Gastrocnemius medialis (tissue), 4 donors: ENCODE measurements around the gene ACSL4. TPM values are rescaled to one million over a fixed set of nuclear protein-coding genes. Genes with fewer than 3 reads are reported as not detected.
A peak's percentile ranks its signal among the peaks of the same experiment; 100 is the strongest.

Source experiments
- ATAC-seq, 2 donors: fragments of 150-250 bp; one replicate each; pipeline ENCODE4 v1.9.1; 2016
- DNase-seq, 2 donors: peaks; one replicate each; pipeline ENCODE4 v3.0.0-alpha.2; 2019
- H3K27ac ChIP-seq, 4 donors: fragments of 200-600 bp; sonication (generic); 1 replicate in 1 of 4; 2 replicates in 3 of 4; pipeline ENCODE4 v1.5.1; 2016 to 2018; ENCODE audit warnings: mild to moderate bottlenecking in 2 of 4, moderate library complexity in 1 of 4
- H3K27me3 ChIP-seq, 3 donors: fragments of 200-600 bp; sonication (generic) in 2 of 3; 1 replicate in 1 of 3; 2 replicates in 2 of 3; pipeline versions ENCODE4 v1.5.1 to v1.6.0; 2016 to 2019; ENCODE audit warnings: mild to moderate bottlenecking in 1 of 3, moderate library complexity in 1 of 3
- H3K36me3 ChIP-seq, 2 donors: fragments of 200-600 bp; sonication (generic) in 1 of 2; one replicate each; pipeline ENCODE4 v1.5.1; 2017 to 2018
- H3K4me1 ChIP-seq, 2 donors: fragments of 200-600 bp; sonication (generic) in 1 of 2; one replicate each; pipeline ENCODE4 v1.5.1; 2016 to 2017; ENCODE audit warnings: mild to moderate bottlenecking in 2 of 2
- H3K4me3 ChIP-seq, 4 donors: fragments of 200-600 bp; sonication (generic) in 3 of 4; 1 replicate in 1 of 4; 2 replicates in 3 of 4; pipeline ENCODE4 v1.5.1; 2016 to 2019; ENCODE audit warnings: mild to moderate bottlenecking in 2 of 4
- H3K9me3 ChIP-seq, 3 donors: fragments of 200-600 bp; sonication (generic) in 2 of 3; 1 replicate in 1 of 3; 2 replicates in 2 of 3; pipeline ENCODE4 v1.5.1; 2016 to 2019
- CTCF ChIP-seq, 5 experiments: fragments of 450-650 bp in 3 of 5; fragments of 200-600 bp in 2 of 5; sonication (generic) in 2 of 5; IDR thresholded peaks in 4 of 5; conservative IDR thresholded peaks in 1 of 5; 1 replicate in 4 of 5; 2 replicates in 1 of 5; pipeline ENCODE4 v1.5.1; 2016 to 2019; ENCODE audit warnings: antibody characterized with exemption in 5 of 5, mild to moderate bottlenecking in 3 of 5, moderate library complexity in 3 of 5
- POLR2A ChIP-seq, 2 donors: fragments of 450-650 bp; IDR thresholded peaks; one replicate each; pipeline ENCODE4 v1.6.1; 2017; ENCODE audit warnings: antibody characterized with exemption in 2 of 2, mild to moderate bottlenecking in 2 of 2, moderate library complexity in 2 of 2
- in situ Hi-C, 4 donors: fragments of 200-750 bp; cut with MboI; loops; one replicate each; pipeline versions ENCODE4 v1.15.0 to v1.8.0; 2017; ENCODE audit warnings: low sequenced_read_pairs in 4 of 4
- intact Hi-C: fragments of 100-400 bp; cut with DNase I; formaldehyde crosslinking; loops from one replicate; pipeline ENCODE4 v1.15.1; 2023; ENCODE audit warnings: low total_unique reads
- total RNA-seq, 4 donors: library from RNA; depleted of rRNA; stranded (reverse); fragments of >200 nt; gene quantifications; one replicate each; pipeline versions ENCODE4 v1.1.0 to v1.2.3, GENCODE V29; 2016

ACSL4 gene
- total RNA-seq, 4 donors from 2014 or later, result 18.7 to 259 (median 132) TPM

- no peak for ATAC-seq
- intact Hi-C loops, result loop anchor here (5.0 to 10.0 kb wide), 2 partner anchors 75 to 177 kb away; no protein-coding TSS in a partner anchor
- H3K4me3 ChIP-seq, result no peak overlapping the region
- peaks cover 9 to 10% of the 10 kb centered on the region in 2 donors for H3K4me1 ChIP-seq
- H3K36me3 ChIP-seq, result no peaks in the 10 kb centered on the region
- H3K9me3 ChIP-seq, result no peaks in the 10 kb centered on the region
- H3K27ac ChIP-seq, result no peak overlapping the region
- in situ Hi-C loops, result loop anchor here (5.0 to 25.0 kb wide), 4 partner anchors 145 to 452 kb away; no protein-coding TSS in a partner anchor
- TF ChIP-seq POLR2A (IDR thresholded peaks at IDR 0.05), result no peak
- DNase-seq, result no peak
- H3K27me3 ChIP-seq, result peaks cover 0 to 4% (median 0%) of the 10 kb centered on the region in 3 donors
Measured at GRCh38 chrX:109710181-109710580, 22.9 kb downstream of the ACSL4 start.

GRCh38 chrX:109709129-109709631 lies 23.9 kb downstream of the ACSL4 start:
- in situ Hi-C loops, result loop anchor here in 1 of 4 donors (25.0 kb wide), 1 partner anchor 453 kb away; no protein-coding TSS in a partner anchor
- ATAC-seq, result peak in 1 of 2 donors; percentile 23
- H3K4me1 ChIP-seq, result peaks cover 9 to 10% of the 10 kb centered on the region in 2 donors

GRCh38 chrX:109707720-109708119 lies 25.3 kb downstream of the ACSL4 start:
- peak overlapping the region in 1 of 4 donors; percentile 31 for H3K27ac ChIP-seq
- in situ Hi-C loops, result loop anchor here in 1 of 4 donors (25.0 kb wide), 1 partner anchor 455 kb away; no protein-coding TSS in a partner anchor

More at GRCh38 chrX:109709129-109709631, 23.9 kb downstream of the ACSL4 start:
- Histone ChIP-seq H3K27ac (peak overlapping the region; percentile 8 to 48 (median 28)), H3K4me3 (no peak overlapping the region), H3K9me3 (no peaks in the 10 kb centered on the region), H3K27me3 (peaks cover 0 to 4% (median 0%) of the 10 kb centered on the region in 3 donors), H3K36me3 (no peaks in the 10 kb centered on the region)
- TF ChIP-seq POLR2A (IDR thresholded peaks at IDR 0.05) (no peak), CTCF (IDR thresholded peaks at IDR 0.05 in 4 of 5, conservative IDR thresholded peaks at IDR 0.05 in 1 of 5) (no peak)
- DNase-seq, result no peak
- intact Hi-C loops, result no loop called here

GRCh38 chrX:109707319-109707718 lies 25.7 kb downstream of the ACSL4 start:
- in situ Hi-C loops (loop anchor here in 1 of 4 donors (25.0 kb wide), 1 partner anchor 455 kb away; no protein-coding TSS in a partner anchor), intact Hi-C loops (no loop called here)
- no peak for ATAC-seq
- Histone ChIP-seq H3K36me3 (no peaks in the 10 kb centered on the region), H3K9me3 (no peaks in the 10 kb centered on the region), H3K27ac (peak overlapping the region in 1 of 4 donors; percentile 31), H3K4me1 (peaks cover 9 to 10% of the 10 kb centered on the region in 2 donors), H3K4me3 (peak overlapping the region in 1 of 4 donors; percentile 1), H3K27me3 (no peaks in the 10 kb centered on the region)
- no peak for DNase-seq
- TF ChIP-seq POLR2A (IDR thresholded peaks at IDR 0.05) (no peak), CTCF (IDR thresholded peaks at IDR 0.05 in 4 of 5, conservative IDR thresholded peaks at IDR 0.05 in 1 of 5) (no peak)

More at GRCh38 chrX:109707720-109708119, 25.3 kb downstream of the ACSL4 start:
- ATAC-seq (no peak), DNase-seq (no peak)
- TF ChIP-seq POLR2A (IDR thresholded peaks at IDR 0.05) (no peak), CTCF (IDR thresholded peaks at IDR 0.05 in 4 of 5, conservative IDR thresholded peaks at IDR 0.05 in 1 of 5) (no peak)
- H3K4me1 ChIP-seq, result peaks cover 9 to 10% of the 10 kb centered on the region in 2 donors
- H3K4me3 ChIP-seq, result no peak overlapping the region
- H3K27me3 ChIP-seq, result no peaks in the 10 kb centered on the region
- intact Hi-C loops, result no loop called here
- H3K36me3 ChIP-seq, result no peaks in the 10 kb centered on the region
- no peaks in the 10 kb centered on the region for H3K9me3 ChIP-seq

DNA sequence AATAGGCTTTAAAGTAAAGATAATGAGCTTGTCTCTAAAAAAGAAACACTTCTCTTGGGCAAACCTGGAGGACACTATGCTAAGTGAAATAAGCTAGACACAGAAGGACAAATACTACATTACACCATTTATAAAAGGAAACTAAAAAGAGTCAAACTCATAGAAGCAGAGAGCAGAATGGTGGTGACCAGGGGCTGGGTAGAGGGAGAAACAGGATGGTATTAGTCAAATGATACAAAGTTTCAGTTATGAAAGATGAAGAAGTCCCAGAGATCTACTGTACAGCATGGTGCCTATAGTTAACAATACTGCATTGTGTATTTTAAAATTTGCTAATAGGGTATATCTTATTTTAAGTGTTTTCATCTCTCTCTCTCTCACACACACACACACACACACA lies 28.5 kb downstream of the ACSL4 start:
- Histone ChIP-seq H3K9me3 (no peaks in the 10 kb centered on the region), H3K36me3 (no peaks in the 10 kb centered on the region), H3K4me3 (no peak overlapping the region), H3K4me1 (peaks cover 5 to 8% of the 10 kb centered on the region in 2 donors), H3K27ac (no peak overlapping the region), H3K27me3 (no peaks in the 10 kb centered on the region)
- intact Hi-C loops, result no loop called here
- ATAC-seq (no peak), DNase-seq (no peak)
- TF ChIP-seq CTCF (IDR thresholded peaks at IDR 0.05 in 4 of 5, conservative IDR thresholded peaks at IDR 0.05 in 1 of 5), result no peak
- TF ChIP-seq POLR2A (IDR thresholded peaks at IDR 0.05), result no peak
- in situ Hi-C loops, result loop anchor here in 1 of 4 donors (25.0 kb wide), 1 partner anchor 458 kb away; no protein-coding TSS in a partner anchor
